Measurements from ENCODE around the gene MYBPC1. TPM values are rescaled to one million over a fixed set of nuclear protein-coding genes. Genes with fewer than 3 reads are reported as not detected.
"Not testable (repeated sequence)": the region's sequence is repeated elsewhere in the genome, so short reads cannot be mapped to it uniquely, and the experiment has no call there.

The MYBPC1 gene
- total RNA-seq = 1 to 10 TPM in 3 of 9 donors, under 1 TPM in 2, not detected in 4; 0.14 to 9.3 (median 1.1) TPM
- polyA plus RNA-seq = under 1 TPM in 2 of 3 donors, not detected in 1; 0.37 to 0.66 TPM
- long read RNA-seq, donor 1 = 0 reads
- long read RNA-seq, donor 2 = 0 reads
- long read RNA-seq, donor 3 = 0 reads
- long read RNA-seq, donor 4, partial matches to known transcripts = 1 of 1 reads
- long read RNA-seq, donor 4, other reads (novel, unspliced or antisense) = 0 of 1 reads
- long read RNA-seq, donor 5 = 0 reads
- long read RNA-seq, donor 6, partial matches to known transcripts = 0 of 1 reads
- long read RNA-seq, donor 6, other reads (novel, unspliced or antisense) = 1 of 1 reads
- long read RNA-seq, donor 7, partial matches to known transcripts = 5 of 5 reads
- long read RNA-seq, donor 7, other reads (novel, unspliced or antisense) = 0 of 5 reads
- long read RNA-seq, donor 8 = 0 reads
- long read RNA-seq, donor 9, partial matches to known transcripts = 0 of 1 reads
- long read RNA-seq, donor 9, other reads (novel, unspliced or antisense) = 0 of 1 reads
- long read RNA-seq, donor 10 = 0 reads

GRCh38 chr12:101594700-101595099 is at the start of gene MYBPC1:
Gene MYBPC1 (plus strand): TSS chr12:101594971. CDS start chr12:101595071, 100 bp downstream.
- TF ChIP-seq, protein P1, sequence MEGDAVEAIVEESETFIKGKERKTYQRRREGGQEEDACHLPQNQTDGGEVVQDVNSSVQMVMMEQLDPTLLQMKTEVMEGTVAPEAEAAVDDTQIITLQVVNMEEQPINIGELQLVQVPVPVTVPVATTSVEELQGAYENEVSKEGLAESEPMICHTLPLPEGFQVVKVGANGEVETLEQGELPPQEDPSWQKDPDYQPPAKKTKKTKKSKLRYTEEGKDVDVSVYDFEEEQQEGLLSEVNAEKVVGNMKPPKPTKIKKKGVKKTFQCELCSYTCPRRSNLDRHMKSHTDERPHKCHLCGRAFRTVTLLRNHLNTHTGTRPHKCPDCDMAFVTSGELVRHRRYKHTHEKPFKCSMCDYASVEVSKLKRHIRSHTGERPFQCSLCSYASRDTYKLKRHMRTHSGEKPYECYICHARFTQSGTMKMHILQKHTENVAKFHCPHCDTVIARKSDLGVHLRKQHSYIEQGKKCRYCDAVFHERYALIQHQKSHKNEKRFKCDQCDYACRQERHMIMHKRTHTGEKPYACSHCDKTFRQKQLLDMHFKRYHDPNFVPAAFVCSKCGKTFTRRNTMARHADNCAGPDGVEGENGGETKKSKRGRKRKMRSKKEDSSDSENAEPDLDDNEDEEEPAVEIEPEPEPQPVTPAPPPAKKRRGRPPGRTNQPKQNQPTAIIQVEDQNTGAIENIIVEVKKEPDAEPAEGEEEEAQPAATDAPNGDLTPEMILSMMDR (IDR thresholded peaks at IDR 0.05) = no peak
- no peak for TF ChIP-seq POLR2A (IDR thresholded peaks at IDR 0.05)

DNA sequence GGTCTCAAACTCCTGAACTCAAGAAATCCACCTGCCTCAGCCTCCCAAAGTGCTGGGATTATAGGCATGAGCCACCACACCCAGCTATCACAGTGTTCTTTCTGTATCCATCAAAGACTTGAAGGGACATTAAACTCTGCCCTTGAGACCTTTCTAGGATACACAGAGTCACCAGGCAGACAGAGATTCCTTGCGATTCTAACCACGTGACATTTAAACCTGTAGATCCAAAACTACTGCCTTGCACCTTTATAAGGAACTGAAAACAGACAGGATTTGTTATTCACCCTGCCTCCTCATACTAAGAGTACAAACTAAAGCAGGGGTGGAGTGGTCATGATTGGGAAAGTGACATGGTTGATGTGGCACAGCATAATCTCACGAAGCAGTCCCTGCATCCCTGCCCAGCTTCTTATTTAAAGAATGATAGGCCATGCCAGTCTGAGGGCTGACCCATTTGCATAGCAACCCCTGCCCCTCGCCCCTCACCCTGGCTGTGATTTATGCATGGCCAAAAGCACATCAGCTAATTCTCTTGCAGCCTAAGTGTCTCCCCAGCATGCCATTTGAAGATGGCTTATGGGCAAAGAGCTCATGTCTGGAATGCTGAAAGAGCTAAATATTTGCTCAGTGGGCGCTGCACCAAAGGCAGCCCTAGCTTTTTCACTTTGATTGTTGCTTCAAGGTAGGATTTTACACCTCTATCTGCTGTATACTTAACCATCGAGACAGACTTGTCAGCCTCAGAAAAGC is 43.2 kb upstream of the MYBPC1 start:
- peaks cover 3% of the 10 kb centered on the region for H3K27me3 ChIP-seq
- H3K27ac ChIP-seq = no peak overlapping the region
- no peaks in the 10 kb centered on the region for H3K4me1 ChIP-seq (replicated peaks in 1 of 2)
- H3K4me3 ChIP-seq = no peak overlapping the region
- WGBS, 4 donors = 50 to 65% (median 56%) methylated on average over 4 to 6 of the region's 6 CpGs
- no peaks in the 10 kb centered on the region for H3K36me3 ChIP-seq (replicated peaks in 1 of 2)
- intact Hi-C loops (cut with DNase I) = no loop called here
- no peaks in the 10 kb centered on the region for H3K9me3 ChIP-seq (replicated peaks in 1 of 3)
- TF ChIP-seq, protein P1 (IDR thresholded peaks at IDR 0.05) = no peak
- TF ChIP-seq POLR2A (IDR thresholded peaks at IDR 0.05) = no peak
- no peak for DNase-seq

More at GRCh38 chr12:101594700-101595099, at the start of gene MYBPC1:
- no peak for DNase-seq
- H3K4me1 ChIP-seq (replicated peaks in 1 of 2) = no peaks in the 10 kb centered on the region
- H3K9me3 ChIP-seq (replicated peaks in 1 of 3) = no peaks in the 10 kb centered on the region
- H3K4me3 ChIP-seq = no peak within 1 kb of the TSS
- H3K27ac ChIP-seq = no peak within 1 kb of the TSS
- WGBS, 4 donors = 22 to 31% (median 26%) methylated on average over 6 of the region's 6 CpGs
- intact Hi-C loops (cut with DNase I) = no loop called here
- H3K36me3 ChIP-seq (replicated peaks in 1 of 2) = no peaks in the 10 kb centered on the region
- H3K27me3 ChIP-seq = no peaks in the 10 kb centered on the region

GRCh38 chr12:101552277-101552676 is 42.5 kb upstream of the MYBPC1 start:
- Histone ChIP-seq H3K36me3 (replicated peaks in 1 of 2) (no peaks in the 10 kb centered on the region), H3K4me1 (replicated peaks in 1 of 2) (no peaks in the 10 kb centered on the region), H3K27ac (no peak overlapping the region), H3K9me3 (replicated peaks in 1 of 3) (no peaks in the 10 kb centered on the region), H3K4me3 (no peak overlapping the region), H3K27me3 (peaks cover 3% of the 10 kb centered on the region)
- TF ChIP-seq POLR2A (IDR thresholded peaks at IDR 0.05) = no peak
- TF ChIP-seq, protein P1 (IDR thresholded peaks at IDR 0.05) = no peak
- intact Hi-C loops (cut with DNase I) = no loop called here
- whole genome bisulfite sequencing, 4 donors = 40 to 54% (median 48%) methylated on average over 4 of the region's 4 CpGs
- peak in 4 of 7 donors; percentile 29 to 59 (median 30) for DNase-seq

- no peak overlapping the region for H3K4me3 ChIP-seq
- intact Hi-C loops (cut with DNase I) = no loop called here
- 58 to 65% (median 61%) methylated on average over 4 of the region's 4 CpGs for WGBS, 4 donors
- no peak overlapping the region for H3K27ac ChIP-seq
- TF ChIP-seq, protein P1 (IDR thresholded peaks at IDR 0.05) = no peak
- TF ChIP-seq POLR2A (IDR thresholded peaks at IDR 0.05) = no peak
- H3K36me3 ChIP-seq (replicated peaks in 1 of 2) = no peaks in the 10 kb centered on the region
- peaks cover 3% of the 10 kb centered on the region for H3K27me3 ChIP-seq
- DNase-seq = no peak
- no peaks in the 10 kb centered on the region for H3K4me1 ChIP-seq (replicated peaks in 1 of 2)
- H3K9me3 ChIP-seq (replicated peaks in 1 of 3) = no peaks in the 10 kb centered on the region
Observed at GRCh38 chr12:101557094-101557493, 37.7 kb upstream of the MYBPC1 start.

DNA sequence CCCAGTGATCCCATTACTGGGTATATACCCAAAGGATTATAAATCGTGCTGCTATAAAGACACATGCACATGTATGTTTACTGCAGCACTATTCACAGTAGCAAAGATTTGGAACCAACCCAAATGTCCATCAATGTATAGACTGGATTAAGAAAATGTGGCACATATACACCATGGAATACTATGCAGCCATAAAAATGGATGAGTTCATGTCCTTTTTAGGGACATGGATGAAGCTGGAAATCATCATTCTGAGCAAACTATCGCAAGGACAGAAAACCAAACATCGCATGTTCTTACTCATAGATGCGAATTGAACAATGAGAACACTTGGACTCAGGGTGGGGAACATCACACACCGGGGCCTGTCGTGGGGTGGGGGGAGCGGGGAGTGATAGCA is 36.0 kb upstream of the MYBPC1 start:
- H3K36me3 ChIP-seq (replicated peaks in 1 of 2); H3K27ac ChIP-seq; intact Hi-C loops (cut with DNase I); H3K4me3 ChIP-seq; H3K27me3 ChIP-seq; H3K9me3 ChIP-seq (replicated peaks in 1 of 3); H3K4me1 ChIP-seq (replicated peaks in 1 of 2); DNase-seq: not testable (repeated sequence)
- WGBS, 4 donors = 92 to 97% (median 96%) methylated on average over 7 of the region's 7 CpGs

Data from adrenal gland (tissue), 19 donors.